CD14-positive monocyte (primary cell): ENCODE measurements around the gene ERLIN1. TPM values are rescaled to one million over a fixed set of nuclear protein-coding genes. Genes with fewer than 3 reads are reported as not detected.

Experiments used
- DNase-seq, 3 donors: peaks; one replicate each; pipeline ENCODE4 v3.0.0-alpha.2; 2011 to 2022
- H2AFZ ChIP-seq: 2 replicates; pipeline ENCODE4 v1.6.0; 2012; ENCODE audit warnings: mild to moderate bottlenecking, low read depth, low read length, inconsistent platforms; ENCODE audit not compliant: insufficient read depth, poor library complexity, severe bottlenecking
- H3K27ac ChIP-seq, 2 donors: 1 replicate in 1 of 2; 2 replicates in 1 of 2; pipeline ENCODE4 v1.5.1; 2012 to 2013; ENCODE audit warnings: low read length in 2 of 2, control low read depth in 1 of 2, inconsistent platforms in 1 of 2, low read depth in 1 of 2, mild to moderate bottlenecking in 1 of 2
- H3K27me3 ChIP-seq, 2 donors: one replicate each; pipeline versions ENCODE4 v1.6.0 to v1.6.1; 2011 to 2013; ENCODE audit warnings: low read length in 2 of 2; ENCODE audit not compliant: control insufficient read depth in 2 of 2, insufficient read depth in 2 of 2
- H3K36me3 ChIP-seq, 2 donors: replicated peaks in 1 of 2; 1 replicate in 1 of 2; 2 replicates in 1 of 2; pipeline versions ENCODE4 v1.5.1 to v1.6.1; 2012 to 2013; ENCODE audit warnings: low read length in 2 of 2, control low read depth in 1 of 2, inconsistent platforms in 1 of 2, mild to moderate bottlenecking in 1 of 2; ENCODE audit not compliant: insufficient read depth in 2 of 2, control insufficient read depth in 1 of 2
- H3K4me1 ChIP-seq, 2 donors: 1 replicate in 1 of 2; 2 replicates in 1 of 2; pipeline versions ENCODE4 v1.5.1 to v1.6.1; 2012 to 2013; ENCODE audit warnings: low read length in 2 of 2, control low read depth in 1 of 2, inconsistent platforms in 1 of 2, mild to moderate bottlenecking in 1 of 2, moderate library complexity in 1 of 2; ENCODE audit not compliant: insufficient read depth in 2 of 2, control insufficient read depth in 1 of 2
- H3K4me2 ChIP-seq: replicated peaks from 2 replicates; pipeline ENCODE3; 2012; ENCODE audit warnings: low read length, moderate library complexity, mild to moderate bottlenecking; ENCODE audit not compliant: poor library complexity, severe bottlenecking; ENCODE audit errors: extremely low read depth
- H3K4me3 ChIP-seq, 3 experiments: fragments of 200-600 bp in 1 of 3; sonication (generic) in 1 of 3; replicated peaks in 1 of 3; 1 replicate in 2 of 3; 2 replicates in 1 of 3; pipeline ENCODE4 v1.5.1; 2011 to 2013; ENCODE audit warnings: low read length in 3 of 3, mild to moderate bottlenecking in 3 of 3, control low read depth in 2 of 3, low read depth in 2 of 3, inconsistent platforms in 1 of 3, moderate library complexity in 1 of 3
- H3K79me2 ChIP-seq: 2 replicates; pipeline ENCODE4 v1.6.0; 2012; ENCODE audit warnings: mild to moderate bottlenecking, control low read depth, inconsistent platforms, low read length, moderate library complexity; ENCODE audit not compliant: insufficient read depth
- H3K9ac ChIP-seq: 2 replicates; pipeline ENCODE4 v1.6.0; 2017; ENCODE audit warnings: low read length, mild to moderate bottlenecking; ENCODE audit not compliant: insufficient read depth, poor library complexity, severe bottlenecking
- H3K9me3 ChIP-seq, 2 donors: replicated peaks in 1 of 2; 1 replicate in 1 of 2; 2 replicates in 1 of 2; pipeline versions ENCODE4 v1.5.1 to v1.6.1; 2012 to 2013; ENCODE audit warnings: low read length in 2 of 2, control low read depth in 1 of 2; ENCODE audit not compliant: control insufficient read depth in 1 of 2, insufficient read depth in 1 of 2
- H4K20me1 ChIP-seq: 2 replicates; pipeline ENCODE4 v1.6.0; 2012; ENCODE audit warnings: mild to moderate bottlenecking, low read length, control low read depth, moderate library complexity; ENCODE audit not compliant: insufficient read depth
- H3K27ac Mint-ChIP-seq, 7 donors: one replicate each; pipeline ENCODE4 v1.8.0; 2020; ENCODE audit warnings: mild to moderate bottlenecking in 7 of 7, mixed read lengths in 7 of 7, moderate library complexity in 6 of 7, inconsistent platforms in 2 of 7
- H3K27me3 Mint-ChIP-seq, 3 donors: one replicate each; pipeline ENCODE4 v1.8.0; 2021 to 2022; ENCODE audit warnings: low read depth in 3 of 3, mild to moderate bottlenecking in 3 of 3, mixed read lengths in 3 of 3, moderate library complexity in 3 of 3, inconsistent platforms in 1 of 3
- H3K36me3 Mint-ChIP-seq, 2 donors: one replicate each; pipeline ENCODE4 v1.8.0; 2020; ENCODE audit warnings: mixed read lengths in 2 of 2, inconsistent platforms in 1 of 2, mild to moderate bottlenecking in 1 of 2
- H3K4me1 Mint-ChIP-seq: one replicate; pipeline ENCODE4 v1.8.0; 2020; ENCODE audit warnings: mild to moderate bottlenecking, mixed read lengths
- H3K4me3 Mint-ChIP-seq, 2 donors: one replicate each; pipeline ENCODE4 v1.8.0; 2020; ENCODE audit warnings: mild to moderate bottlenecking in 2 of 2, mixed read lengths in 2 of 2, moderate library complexity in 1 of 2
- H3K9me3 Mint-ChIP-seq, 7 donors: one replicate each; pipeline ENCODE4 v1.8.0; 2020 to 2022; ENCODE audit warnings: mixed read lengths in 7 of 7, mild to moderate bottlenecking in 6 of 7, moderate library complexity in 6 of 7, inconsistent platforms in 2 of 7
- WGBS: methylation state at CpG from one replicate; pipeline ENCODE4 v1.1.5; 2013; ENCODE audit warnings: missing lambda C conversion rate; ENCODE audit not compliant: insufficient coverage; 5-methylcytosine and 5-hydroxymethylcytosine counted together
- intact Hi-C, 2 donors: fragments of 100-400 bp; cut with micrococcal nuclease; formaldehyde crosslinking; loops; one replicate each; pipeline versions ENCODE4 v1.15.0 to v1.15.1; 2023
- polyA plus RNA-seq, 3 donors: library from polyadenylated mRNA; depleted of rRNA in 1 of 3; unstranded in 2 of 3; stranded (reverse) in 1 of 3; fragments of 300-500 nt in 2 of 3; fragments of >200 nt in 1 of 3; fragmentation: Illumina TruSeq in 2 of 3; gene quantifications; 1 replicate in 2 of 3; 2 replicates in 1 of 3; pipeline ENCODE4 v1.2.3, GENCODE V29; 2012 to 2021
- TF ChIP-seq, protein P1 (sequence below): fragments of 200-600 bp; IDR thresholded peaks from one replicate; pipeline ENCODE4 v1.8.0; 2022; ENCODE audit warnings: antibody characterized with exemption, mild to moderate bottlenecking

ERLIN1 gene
- polyA plus RNA-seq, 3 donors = 14.5 to 31.4 (median 18.7) TPM

GRCh38 chr10:100186253-100187212, 704 bp upstream of the ERLIN1 start:
- DNase-seq = peak in 1 of 3 donors; percentile 7
- Mint-ChIP-seq H3K9me3 (no peaks in the 10 kb centered on the region), H3K36me3 (peaks cover 22 to 26% of the 10 kb centered on the region in 2 donors), H3K27ac (peak overlapping the region; percentile 96 to 99 (median 98)), H3K4me1 (peaks cover 56% of the 10 kb centered on the region), H3K4me3 (peak overlapping the region; percentile 90 to 99), H3K27me3 (peaks cover 0 to 2% (median 0%) of the 10 kb centered on the region in 3 donors)
- Histone ChIP-seq H3K4me3 (peak overlapping the region; percentile 81 to 99 (median 91)), H3K9ac (peak overlapping the region; percentile 97), H3K4me1 (peaks cover 49 to 53% of the 10 kb centered on the region in 2 donors), H3K79me2 (peaks cover 89% of the 10 kb centered on the region), H3K9me3 (no peaks in the 10 kb centered on the region), H2AFZ (peak overlapping the region; percentile 77), H3K36me3 (peaks cover 23 to 33% of the 10 kb centered on the region in 2 donors), H3K27me3 (no peaks in the 10 kb centered on the region), H3K27ac (peak overlapping the region; percentile 97 to 98), H4K20me1 (no peaks in the 10 kb centered on the region), H3K4me2 (peak overlapping the region; percentile 93)
- WGBS = 30% methylated on average over 22 of the region's 28 CpGs
- TF ChIP-seq, protein P1, sequence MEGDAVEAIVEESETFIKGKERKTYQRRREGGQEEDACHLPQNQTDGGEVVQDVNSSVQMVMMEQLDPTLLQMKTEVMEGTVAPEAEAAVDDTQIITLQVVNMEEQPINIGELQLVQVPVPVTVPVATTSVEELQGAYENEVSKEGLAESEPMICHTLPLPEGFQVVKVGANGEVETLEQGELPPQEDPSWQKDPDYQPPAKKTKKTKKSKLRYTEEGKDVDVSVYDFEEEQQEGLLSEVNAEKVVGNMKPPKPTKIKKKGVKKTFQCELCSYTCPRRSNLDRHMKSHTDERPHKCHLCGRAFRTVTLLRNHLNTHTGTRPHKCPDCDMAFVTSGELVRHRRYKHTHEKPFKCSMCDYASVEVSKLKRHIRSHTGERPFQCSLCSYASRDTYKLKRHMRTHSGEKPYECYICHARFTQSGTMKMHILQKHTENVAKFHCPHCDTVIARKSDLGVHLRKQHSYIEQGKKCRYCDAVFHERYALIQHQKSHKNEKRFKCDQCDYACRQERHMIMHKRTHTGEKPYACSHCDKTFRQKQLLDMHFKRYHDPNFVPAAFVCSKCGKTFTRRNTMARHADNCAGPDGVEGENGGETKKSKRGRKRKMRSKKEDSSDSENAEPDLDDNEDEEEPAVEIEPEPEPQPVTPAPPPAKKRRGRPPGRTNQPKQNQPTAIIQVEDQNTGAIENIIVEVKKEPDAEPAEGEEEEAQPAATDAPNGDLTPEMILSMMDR = no peak
- intact Hi-C loops = loop anchor here (5.0 to 10.0 kb wide), 3 partner anchors 41 to 98 kb away; partner anchors contain the start of genes BLOC1S2 (in 1 of the 2), CHUK (in 1 of the 2) and CWF19L1 (in 1 of the 2)

DNA sequence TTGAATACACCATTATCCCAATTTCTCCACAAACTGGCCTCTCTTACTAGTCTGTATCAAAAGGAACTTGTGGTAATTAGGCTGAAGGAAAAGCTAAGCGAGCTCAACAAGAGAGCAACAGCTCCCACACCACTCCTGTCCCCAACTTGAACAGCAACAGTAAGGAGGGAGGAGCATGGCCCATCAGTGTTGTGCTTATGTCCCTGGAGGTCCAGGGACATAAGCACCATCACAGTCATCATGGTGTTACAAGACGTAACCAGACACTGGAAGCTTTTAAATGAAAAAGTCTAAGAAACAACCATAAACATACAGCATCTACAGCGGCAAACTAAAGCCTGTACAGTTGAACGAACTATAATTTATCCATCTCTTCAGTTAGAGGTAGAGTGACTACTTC, 989 bp downstream of the ERLIN1 start:
- Mint-ChIP-seq H3K27ac (peak overlapping the region; percentile 96 to 99 (median 98)), H3K27me3 (peaks cover 0 to under 1% (median 0%) of the 10 kb centered on the region in 3 donors), H3K9me3 (no peaks in the 10 kb centered on the region), H3K4me1 (peaks cover 69% of the 10 kb centered on the region), H3K4me3 (peak overlapping the region; percentile 90 to 99), H3K36me3 (peaks cover 18 to 19% of the 10 kb centered on the region in 2 donors)
- Histone ChIP-seq H3K4me3 (peak overlapping the region; percentile 81 to 99 (median 91)), H3K27ac (peak overlapping the region; percentile 97 to 98), H3K4me1 (peaks cover 50 to 59% of the 10 kb centered on the region in 2 donors), H3K4me2 (peak overlapping the region; percentile 93), H3K79me2 (peaks cover 89% of the 10 kb centered on the region), H2AFZ (peak overlapping the region; percentile 77), H3K9ac (peak overlapping the region; percentile 97), H3K27me3 (no peaks in the 10 kb centered on the region), H3K9me3 (no peaks in the 10 kb centered on the region), H4K20me1 (no peaks in the 10 kb centered on the region), H3K36me3 (peaks cover 6 to 22% of the 10 kb centered on the region in 2 donors)
- peak in 1 of 3 donors; percentile 7 for DNase-seq
- WGBS = 0% methylated on average over 1 of the region's 4 CpGs
- intact Hi-C loops = loop anchor here (5.0 to 10.0 kb wide), 3 partner anchors 42 to 100 kb away; partner anchors contain the start of genes BLOC1S2 (in 1 of the 2), CHUK (in 1 of the 2) and CWF19L1 (in 1 of the 2)
- TF ChIP-seq, protein P1 = no peak
